Gastrocnemius medialis (tissue), 4 donors: ENCODE results near the gene SAV1. TPM values are rescaled to one million over a fixed set of nuclear protein-coding genes. Genes with fewer than 3 reads are reported as not detected.
A peak's percentile ranks its signal among the peaks of the same experiment; 100 is the strongest.
"Not testable (repeated sequence)": the region's sequence is repeated elsewhere in the genome, so short reads cannot be mapped to it uniquely, and the experiment has no call there.

ENCODE experiments used
- ATAC-seq, 2 donors: fragments of 150-250 bp; one replicate each; pipeline ENCODE4 v1.9.1; 2016
- DNase-seq, 2 donors: peaks; one replicate each; pipeline ENCODE4 v3.0.0-alpha.2; 2019
- H3K27ac ChIP-seq, 4 donors: fragments of 200-600 bp; sonication (generic); 1 replicate in 1 of 4; 2 replicates in 3 of 4; pipeline ENCODE4 v1.5.1; 2016 to 2018; ENCODE audit warnings: mild to moderate bottlenecking in 2 of 4, moderate library complexity in 1 of 4
- H3K27me3 ChIP-seq, 3 donors: fragments of 200-600 bp; sonication (generic) in 2 of 3; 1 replicate in 1 of 3; 2 replicates in 2 of 3; pipeline versions ENCODE4 v1.5.1 to v1.6.0; 2016 to 2019; ENCODE audit warnings: mild to moderate bottlenecking in 1 of 3, moderate library complexity in 1 of 3
- H3K36me3 ChIP-seq, 2 donors: fragments of 200-600 bp; sonication (generic) in 1 of 2; one replicate each; pipeline ENCODE4 v1.5.1; 2017 to 2018
- H3K4me1 ChIP-seq, 2 donors: fragments of 200-600 bp; sonication (generic) in 1 of 2; one replicate each; pipeline ENCODE4 v1.5.1; 2016 to 2017; ENCODE audit warnings: mild to moderate bottlenecking in 2 of 2
- H3K4me3 ChIP-seq, 4 donors: fragments of 200-600 bp; sonication (generic) in 3 of 4; 1 replicate in 1 of 4; 2 replicates in 3 of 4; pipeline ENCODE4 v1.5.1; 2016 to 2019; ENCODE audit warnings: mild to moderate bottlenecking in 2 of 4
- H3K9me3 ChIP-seq, 3 donors: fragments of 200-600 bp; sonication (generic) in 2 of 3; 1 replicate in 1 of 3; 2 replicates in 2 of 3; pipeline ENCODE4 v1.5.1; 2016 to 2019
- POLR2A ChIP-seq, 2 donors: fragments of 450-650 bp; IDR thresholded peaks; one replicate each; pipeline ENCODE4 v1.6.1; 2017; ENCODE audit warnings: antibody characterized with exemption in 2 of 2, mild to moderate bottlenecking in 2 of 2, moderate library complexity in 2 of 2
- in situ Hi-C, 4 donors: fragments of 200-750 bp; cut with MboI; loops; one replicate each; pipeline versions ENCODE4 v1.15.0 to v1.8.0; 2017; ENCODE audit warnings: low sequenced_read_pairs in 4 of 4
- intact Hi-C: fragments of 100-400 bp; cut with DNase I; formaldehyde crosslinking; loops from one replicate; pipeline ENCODE4 v1.15.1; 2023; ENCODE audit warnings: low total_unique reads
- total RNA-seq, 4 donors: library from RNA; depleted of rRNA; stranded (reverse); fragments of >200 nt; gene quantifications; one replicate each; pipeline versions ENCODE4 v1.1.0 to v1.2.3, GENCODE V29; 2016
- TF ChIP-seq, protein P1 (sequence below), 5 experiments: fragments of 450-650 bp in 3 of 5; fragments of 200-600 bp in 2 of 5; sonication (generic) in 2 of 5; IDR thresholded peaks in 4 of 5; conservative IDR thresholded peaks in 1 of 5; 1 replicate in 4 of 5; 2 replicates in 1 of 5; pipeline ENCODE4 v1.5.1; 2016 to 2019; ENCODE audit warnings: antibody characterized with exemption in 5 of 5, mild to moderate bottlenecking in 3 of 5, moderate library complexity in 3 of 5

Gene SAV1
- total RNA-seq, 4 donors from 2014 or later, result 18.3 to 68.7 (median 36.8) TPM

GRCh38 chr14:50668826-50669143, 679 bp upstream of the SAV1 start:
- in situ Hi-C loops (no loop called here), intact Hi-C loops (loop anchor here (1.0 to 5.0 kb wide), 3 partner anchors 105 to 436 kb away; partner anchors contain the start of genes MAP4K5 and SOS2)
- peak overlapping the region; percentile 65 to 95 (median 80) for H3K4me3 ChIP-seq
- H3K36me3 ChIP-seq, result peaks cover 0 to 11% of the 10 kb centered on the region in 2 donors
- DNase-seq (no peak), ATAC-seq (no peak)
- peak overlapping the region; percentile 89 to 97 (median 96) for H3K27ac ChIP-seq
- H3K4me1 ChIP-seq, result peaks cover 22 to 24% of the 10 kb centered on the region in 2 donors
- H3K9me3 ChIP-seq, result no peaks in the 10 kb centered on the region
- TF ChIP-seq, protein P1, sequence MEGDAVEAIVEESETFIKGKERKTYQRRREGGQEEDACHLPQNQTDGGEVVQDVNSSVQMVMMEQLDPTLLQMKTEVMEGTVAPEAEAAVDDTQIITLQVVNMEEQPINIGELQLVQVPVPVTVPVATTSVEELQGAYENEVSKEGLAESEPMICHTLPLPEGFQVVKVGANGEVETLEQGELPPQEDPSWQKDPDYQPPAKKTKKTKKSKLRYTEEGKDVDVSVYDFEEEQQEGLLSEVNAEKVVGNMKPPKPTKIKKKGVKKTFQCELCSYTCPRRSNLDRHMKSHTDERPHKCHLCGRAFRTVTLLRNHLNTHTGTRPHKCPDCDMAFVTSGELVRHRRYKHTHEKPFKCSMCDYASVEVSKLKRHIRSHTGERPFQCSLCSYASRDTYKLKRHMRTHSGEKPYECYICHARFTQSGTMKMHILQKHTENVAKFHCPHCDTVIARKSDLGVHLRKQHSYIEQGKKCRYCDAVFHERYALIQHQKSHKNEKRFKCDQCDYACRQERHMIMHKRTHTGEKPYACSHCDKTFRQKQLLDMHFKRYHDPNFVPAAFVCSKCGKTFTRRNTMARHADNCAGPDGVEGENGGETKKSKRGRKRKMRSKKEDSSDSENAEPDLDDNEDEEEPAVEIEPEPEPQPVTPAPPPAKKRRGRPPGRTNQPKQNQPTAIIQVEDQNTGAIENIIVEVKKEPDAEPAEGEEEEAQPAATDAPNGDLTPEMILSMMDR (IDR thresholded peaks at IDR 0.05 in 4 of 5, conservative IDR thresholded peaks at IDR 0.05 in 1 of 5), result no peak
- no peak for TF ChIP-seq POLR2A (IDR thresholded peaks at IDR 0.05)
- H3K27me3 ChIP-seq, result no peaks in the 10 kb centered on the region

- in situ Hi-C loops, result no loop called here
- Histone ChIP-seq H3K4me3 (peak overlapping the region; percentile 65 to 95 (median 80)), H3K4me1 (peaks cover 28 to 30% of the 10 kb centered on the region in 2 donors), H3K27me3 (no peaks in the 10 kb centered on the region), H3K9me3 (no peaks in the 10 kb centered on the region), H3K36me3 (peaks cover 0 to 11% of the 10 kb centered on the region in 2 donors), H3K27ac (peak overlapping the region; percentile 89 to 97 (median 96))
- TF ChIP-seq, protein P1 (IDR thresholded peaks at IDR 0.05 in 4 of 5, conservative IDR thresholded peaks at IDR 0.05 in 1 of 5), result no peak
- no peak for TF ChIP-seq POLR2A (IDR thresholded peaks at IDR 0.05)
- DNase-seq (peak in 1 of 2 donors; percentile 34), ATAC-seq (peak; percentile 63 to 64)
- intact Hi-C loops, result loop anchor here (1.0 to 5.0 kb wide), 4 partner anchors 71 to 435 kb away; partner anchors contain the start of genes MAP4K5 and SOS2
Measured at GRCh38 chr14:50667684-50667995, 466 bp downstream of the SAV1 start.

GRCh38 chr14:50666772-50667683, 1.1 kb downstream of the SAV1 start:
- intact Hi-C loops (loop anchor here (1.0 to 5.0 kb wide), 4 partner anchors 72 to 435 kb away; partner anchors contain the start of genes MAP4K5 and SOS2), in situ Hi-C loops (no loop called here)
- Histone ChIP-seq H3K4me1 (peaks cover 28 to 30% of the 10 kb centered on the region in 2 donors), H3K9me3 (no peaks in the 10 kb centered on the region), H3K27ac (peak overlapping the region; percentile 89 to 97 (median 96)), H3K36me3 (peaks cover 0 to 11% of the 10 kb centered on the region in 2 donors), H3K27me3 (no peaks in the 10 kb centered on the region), H3K4me3 (peak overlapping the region; percentile 65 to 95 (median 80))
- DNase-seq, result peak; percentile 9 to 36
- peak; percentile 59 to 60 for ATAC-seq
- TF ChIP-seq, protein P1 (IDR thresholded peaks at IDR 0.05 in 4 of 5, conservative IDR thresholded peaks at IDR 0.05 in 1 of 5), result no peak
- TF ChIP-seq POLR2A (IDR thresholded peaks at IDR 0.05), result peak; percentile 47 to 57

- peaks cover 0 to 16% of the 10 kb centered on the region in 2 donors for H3K36me3 ChIP-seq
- H3K4me3 ChIP-seq, in situ Hi-C loops, H3K9me3 ChIP-seq, DNase-seq, ATAC-seq, H3K27me3 ChIP-seq: not testable (repeated sequence)
- H3K4me1 ChIP-seq, result peaks cover 30 to 35% of the 10 kb centered on the region in 2 donors
- H3K27ac ChIP-seq, result peak overlapping the region in 1 of 4 donors; percentile 89
- intact Hi-C loops, result loop anchor here (5.0 kb wide), 2 partner anchors 133 to 433 kb away; partner anchors contain the start of genes MAP4K5 and SOS2
Measured at GRCh38 chr14:50665300-50665699, 2.8 kb downstream of the SAV1 start.

DNA sequence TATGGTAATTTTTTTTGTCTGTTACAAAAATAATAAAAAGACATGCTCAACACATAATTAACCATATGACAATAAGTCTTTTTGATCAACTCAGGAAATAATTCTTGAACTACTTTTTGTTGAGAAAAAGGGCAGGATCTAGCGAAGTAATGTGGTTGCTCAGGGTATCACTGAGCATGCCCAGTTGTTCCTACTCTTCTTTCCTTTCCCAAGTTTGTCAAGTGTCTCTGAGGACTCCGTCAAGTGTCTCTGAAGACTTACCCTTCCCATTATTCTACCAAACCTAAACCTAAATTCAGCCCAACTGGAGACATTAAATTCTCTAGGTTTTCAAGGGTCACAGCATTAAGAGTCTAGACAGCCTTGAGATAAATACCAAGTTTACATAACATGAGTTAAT, 3.5 kb downstream of the SAV1 start:
- peaks cover 33 to 35% of the 10 kb centered on the region in 2 donors for H3K4me1 ChIP-seq
- intact Hi-C loops, result not testable (repeated sequence)

More for the DNA sequence above, 3.5 kb downstream of the SAV1 start:
- H3K27ac ChIP-seq, H3K27me3 ChIP-seq, H3K4me3 ChIP-seq, H3K9me3 ChIP-seq, DNase-seq, ATAC-seq, in situ Hi-C loops: not testable (repeated sequence)
- H3K36me3 ChIP-seq, result peaks cover 0 to 16% of the 10 kb centered on the region in 2 donors
